Fibroblast of skin of left biceps (primary cell): ENCODE data around the gene FHOD3.
"Not testable (repeated sequence)": the region's sequence is repeated elsewhere in the genome, so short reads cannot be mapped to it uniquely, and the experiment has no call there.

Source experiments
- DNase-seq, 2 experiments: peaks; one replicate each; pipeline ENCODE4 v3.0.0-alpha.2; 2013; ENCODE audit warnings: low read depth in 2 of 2

The FHOD3 gene

DNA sequence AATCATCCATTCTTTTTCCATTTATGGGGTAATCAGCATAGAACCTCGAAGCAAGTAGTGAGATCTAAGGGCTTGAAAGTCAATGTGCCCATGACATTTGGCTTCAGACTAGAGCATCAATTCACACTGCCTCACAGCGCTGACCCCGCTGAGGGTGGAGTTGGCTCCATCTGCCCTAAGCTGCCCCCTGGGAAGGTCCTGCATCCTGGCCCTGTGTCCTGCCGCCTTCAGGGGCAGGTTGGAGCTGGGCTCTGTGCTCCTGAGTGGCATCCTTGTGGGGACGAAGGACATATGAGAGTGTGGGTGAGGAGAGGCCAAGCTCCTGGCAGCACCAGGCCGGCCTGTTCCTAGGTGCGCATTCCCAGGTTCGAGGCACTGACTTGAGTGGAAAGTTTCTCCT lies 249.4 kb downstream of the FHOD3 start:
- DNase-seq, result no peak

DNA sequence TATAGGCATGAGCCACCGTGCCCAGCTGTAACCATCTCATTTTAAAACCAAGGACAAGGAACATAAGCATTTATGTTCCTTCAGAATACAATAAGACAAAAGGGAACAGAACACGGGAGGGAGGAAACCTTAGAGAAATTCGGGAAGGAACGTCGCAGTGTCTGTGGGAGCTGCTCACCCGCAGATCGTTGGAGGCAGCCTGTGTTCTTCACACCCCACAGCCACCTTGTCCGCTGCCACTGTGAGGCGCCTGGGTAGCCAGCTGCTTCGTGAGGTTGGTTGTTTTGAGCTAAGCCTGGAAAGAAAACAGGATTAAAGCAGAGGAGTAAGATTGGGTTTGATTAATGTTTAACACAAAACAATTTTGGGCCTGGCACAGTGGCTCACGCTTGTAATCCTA lies 250.0 kb downstream of the FHOD3 start:
- DNase-seq, result no peak

DNA sequence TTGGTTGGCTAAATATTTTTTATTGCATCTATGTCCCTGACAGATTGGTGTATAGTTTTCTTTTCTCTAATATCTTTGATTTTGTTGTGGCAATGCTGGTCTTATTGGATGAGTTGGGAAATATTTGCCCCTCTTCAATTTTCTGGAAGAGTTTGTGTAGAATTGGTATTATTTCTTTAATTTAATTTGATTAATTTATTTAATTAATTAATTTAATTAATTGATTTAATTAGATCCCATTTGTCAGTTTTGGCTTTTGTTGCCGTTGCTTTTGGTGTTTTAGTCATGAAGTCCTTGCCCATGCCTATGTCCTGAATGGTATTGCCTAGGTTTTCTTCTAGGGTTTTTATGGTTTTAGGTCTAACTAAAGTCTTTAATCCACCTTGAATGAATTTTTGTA lies 253.8 kb downstream of the FHOD3 start:
- not testable (repeated sequence) for DNase-seq

DNA sequence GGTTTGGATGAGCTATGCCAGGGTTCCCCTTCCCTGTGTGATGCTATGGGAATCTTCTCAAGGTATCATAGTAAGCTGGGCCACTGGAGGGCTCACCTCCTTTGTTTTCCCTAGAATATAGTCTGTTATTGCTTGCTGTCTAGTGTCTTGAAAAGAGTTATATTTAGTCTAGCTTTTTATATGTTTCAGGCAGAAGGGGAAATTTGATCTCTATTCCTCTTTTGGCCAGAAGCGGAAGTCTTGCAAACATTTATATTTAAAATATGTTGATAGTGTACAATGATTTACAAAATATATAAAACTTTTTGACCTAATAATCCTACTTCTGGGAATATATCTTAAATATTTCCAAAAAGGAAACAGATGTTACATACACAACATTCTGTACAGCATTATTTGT lies 260.7 kb downstream of the FHOD3 start:
- DNase-seq, result no peak

DNA sequence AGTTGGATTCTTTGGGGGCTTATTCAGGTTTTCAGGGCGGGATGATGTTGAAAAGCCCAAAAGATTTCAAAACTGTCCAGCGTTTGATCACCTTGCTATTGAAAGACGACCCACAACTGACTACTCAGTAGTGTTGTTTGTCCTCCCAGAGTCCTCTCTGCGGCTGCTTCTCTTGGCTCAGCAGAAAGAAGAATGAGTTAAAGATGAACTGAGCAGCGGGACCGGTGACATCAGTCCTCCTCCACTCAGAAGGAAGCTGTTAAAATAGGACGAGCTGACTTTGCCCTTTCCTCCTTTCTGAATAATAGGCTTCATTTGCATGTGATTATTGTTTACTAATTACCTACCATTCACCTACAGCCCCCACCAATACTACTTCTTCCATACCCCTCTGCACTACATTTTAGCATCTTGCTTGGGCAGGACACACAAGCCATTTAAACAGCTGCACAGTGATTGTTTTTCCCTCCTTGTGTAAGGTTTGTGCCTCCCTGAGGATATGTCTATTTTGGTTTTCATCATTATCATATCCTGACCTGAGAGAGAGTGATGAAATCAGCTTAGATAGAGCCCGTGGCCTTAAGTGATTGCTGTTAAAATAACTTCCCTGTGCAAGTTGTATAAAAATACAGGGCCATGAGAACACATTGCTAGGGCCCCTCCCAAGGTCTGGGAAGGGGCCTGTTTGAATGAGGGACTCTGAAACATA lies 261.8 kb downstream of the FHOD3 start:
- DNase-seq, result no peak

DNA sequence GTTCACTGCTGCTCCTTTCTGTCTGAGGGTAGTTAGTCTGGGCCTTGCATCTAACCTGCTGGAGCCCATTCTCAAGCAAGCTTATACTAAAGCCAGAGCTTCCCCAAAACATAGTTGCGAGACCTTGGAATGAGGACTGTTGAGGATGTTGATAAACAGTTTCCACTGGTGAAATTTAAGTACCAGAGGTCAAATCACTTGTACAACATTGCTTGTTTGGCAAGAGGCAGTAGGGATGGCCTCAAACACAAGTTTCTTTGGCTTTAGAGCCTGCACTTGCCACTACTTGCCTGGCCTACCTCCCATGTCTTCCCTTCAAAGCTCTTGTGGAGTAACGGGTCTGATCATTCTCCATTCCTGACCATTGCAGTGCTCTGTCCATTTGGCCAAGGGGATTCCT lies 262.7 kb downstream of the FHOD3 start:
- no peak for DNase-seq

DNA sequence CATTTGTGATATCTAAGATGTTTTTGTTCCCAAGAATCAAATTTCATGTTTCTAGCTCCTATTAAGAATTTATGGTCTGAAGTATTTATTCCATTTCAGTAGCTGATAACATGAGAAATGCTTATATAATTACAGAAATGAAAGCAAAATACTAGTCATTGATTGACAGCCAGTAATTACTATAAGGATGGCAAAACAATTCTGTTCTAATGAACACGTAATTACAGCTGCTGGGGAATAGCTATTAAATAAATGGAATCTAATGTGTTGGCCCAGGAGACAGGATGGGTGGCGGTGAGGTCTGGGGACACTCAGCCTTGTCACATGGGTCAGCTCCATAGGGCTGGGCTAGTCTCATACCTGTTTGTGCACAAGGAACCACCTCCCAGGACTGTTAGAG lies 263.5 kb downstream of the FHOD3 start:
- DNase-seq, result no peak

DNA sequence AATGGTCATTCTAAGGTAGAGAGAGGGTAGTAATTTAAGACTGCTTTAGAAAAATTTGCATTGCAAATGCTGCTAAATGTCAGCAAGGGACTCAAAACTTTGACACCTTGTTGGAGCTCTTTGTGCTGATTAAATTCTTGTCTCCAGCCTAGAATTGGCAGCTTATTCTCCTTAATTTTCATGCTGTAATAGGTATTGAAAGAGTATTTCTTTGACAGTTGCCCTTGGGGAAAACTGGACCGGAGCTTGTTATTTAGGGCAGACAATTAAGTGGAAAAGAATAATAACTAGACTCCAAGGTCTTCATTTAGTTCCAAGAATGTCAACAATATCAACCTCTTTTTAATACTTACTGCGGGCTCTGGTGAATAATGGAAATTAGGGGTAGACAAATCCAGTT lies 267.3 kb downstream of the FHOD3 start:
- no peak for DNase-seq

DNA sequence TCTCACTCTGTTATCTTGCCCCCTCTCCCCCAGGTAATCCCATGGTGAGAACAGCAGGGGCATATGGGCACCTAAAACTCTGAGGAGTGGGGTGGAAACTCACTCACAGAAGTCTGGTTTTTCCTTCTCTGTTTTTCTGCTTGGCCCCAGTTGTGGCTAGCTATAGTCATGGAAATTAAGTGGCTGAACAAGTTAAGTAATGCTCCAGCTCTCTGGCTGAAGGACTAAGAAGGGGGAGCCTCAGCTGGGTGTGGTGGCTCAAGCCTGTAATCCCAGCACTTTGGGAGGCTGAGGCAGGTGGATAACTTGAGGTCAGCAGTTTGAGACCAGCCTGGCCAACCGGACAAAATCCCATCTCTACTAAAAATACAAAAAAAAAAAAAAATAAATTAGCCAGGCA lies 270.3 kb downstream of the FHOD3 start:
- no peak for DNase-seq

DNA sequence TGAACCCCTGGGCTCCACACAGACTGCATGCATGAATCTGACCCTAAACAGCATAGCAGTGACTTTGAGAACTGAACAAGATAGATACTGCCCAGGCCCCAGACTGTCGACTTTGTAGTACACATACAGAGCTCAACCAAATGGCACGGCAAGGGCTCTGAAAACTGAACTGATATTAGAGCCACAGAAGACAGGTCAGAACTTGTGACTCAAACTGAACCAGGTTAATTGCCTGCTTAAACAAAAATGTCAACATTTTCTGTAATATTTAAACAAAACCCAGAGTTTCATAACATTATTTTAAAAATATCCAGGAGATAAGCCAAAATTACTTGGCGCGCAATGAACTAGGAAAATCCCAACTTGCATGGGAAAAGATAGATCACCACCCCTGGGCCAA lies 271.0 kb downstream of the FHOD3 start:
- no peak for DNase-seq

DNA sequence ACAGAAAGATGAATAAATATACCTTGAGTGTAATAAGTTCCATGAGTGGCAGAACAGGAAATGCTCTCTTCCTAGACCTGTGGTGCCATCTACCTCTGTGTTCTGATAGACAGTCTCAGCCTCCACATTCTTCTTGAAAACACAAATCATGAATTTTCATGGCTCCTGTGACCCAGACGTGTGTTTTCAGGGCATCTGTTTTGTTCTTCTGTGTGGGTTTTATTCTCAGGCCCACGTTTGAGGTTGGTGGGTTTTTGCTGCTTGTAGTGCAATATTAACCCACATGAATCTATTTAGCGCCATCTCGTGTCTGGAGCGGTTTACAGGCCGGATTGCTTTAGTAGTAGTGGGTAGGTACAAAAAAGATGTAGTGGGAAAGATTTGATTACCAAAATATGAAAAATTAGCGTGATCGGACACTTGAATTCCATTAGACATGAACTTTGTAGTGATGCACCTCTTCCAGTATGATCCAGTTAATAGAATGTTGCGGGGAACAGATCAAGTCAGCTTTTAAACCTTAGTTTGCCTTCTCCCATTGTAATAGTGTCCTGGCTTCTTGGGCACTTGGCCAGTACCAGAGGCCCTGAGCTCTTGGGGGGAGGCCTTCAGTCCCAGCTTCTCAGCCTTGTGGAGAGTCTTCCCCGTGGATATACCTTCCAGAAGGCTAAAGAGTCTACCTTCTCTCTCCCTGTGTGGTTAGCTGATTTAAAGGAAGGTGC lies 274.8 kb downstream of the FHOD3 start:
- peak; percentile 25 to 36 for DNase-seq

DNA sequence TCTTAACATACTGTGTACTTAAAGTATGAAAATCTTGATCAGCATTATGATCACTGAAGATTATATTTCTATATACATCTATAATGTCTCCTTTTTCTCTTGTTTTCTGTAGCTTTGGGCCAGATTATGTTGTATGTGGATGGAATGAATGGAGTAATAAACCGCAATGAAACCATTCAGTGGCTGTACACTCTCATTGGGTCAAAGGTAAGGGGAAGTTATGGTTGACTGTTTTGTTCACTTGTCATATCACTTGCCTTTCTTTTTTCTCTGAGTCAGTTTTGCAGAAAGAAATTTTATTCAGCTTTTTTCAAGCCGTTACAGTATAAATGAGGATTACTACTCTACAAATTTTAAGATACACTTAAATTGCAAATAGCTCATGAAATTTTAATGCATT lies 278.8 kb downstream of the FHOD3 start:
- no peak for DNase-seq

DNA sequence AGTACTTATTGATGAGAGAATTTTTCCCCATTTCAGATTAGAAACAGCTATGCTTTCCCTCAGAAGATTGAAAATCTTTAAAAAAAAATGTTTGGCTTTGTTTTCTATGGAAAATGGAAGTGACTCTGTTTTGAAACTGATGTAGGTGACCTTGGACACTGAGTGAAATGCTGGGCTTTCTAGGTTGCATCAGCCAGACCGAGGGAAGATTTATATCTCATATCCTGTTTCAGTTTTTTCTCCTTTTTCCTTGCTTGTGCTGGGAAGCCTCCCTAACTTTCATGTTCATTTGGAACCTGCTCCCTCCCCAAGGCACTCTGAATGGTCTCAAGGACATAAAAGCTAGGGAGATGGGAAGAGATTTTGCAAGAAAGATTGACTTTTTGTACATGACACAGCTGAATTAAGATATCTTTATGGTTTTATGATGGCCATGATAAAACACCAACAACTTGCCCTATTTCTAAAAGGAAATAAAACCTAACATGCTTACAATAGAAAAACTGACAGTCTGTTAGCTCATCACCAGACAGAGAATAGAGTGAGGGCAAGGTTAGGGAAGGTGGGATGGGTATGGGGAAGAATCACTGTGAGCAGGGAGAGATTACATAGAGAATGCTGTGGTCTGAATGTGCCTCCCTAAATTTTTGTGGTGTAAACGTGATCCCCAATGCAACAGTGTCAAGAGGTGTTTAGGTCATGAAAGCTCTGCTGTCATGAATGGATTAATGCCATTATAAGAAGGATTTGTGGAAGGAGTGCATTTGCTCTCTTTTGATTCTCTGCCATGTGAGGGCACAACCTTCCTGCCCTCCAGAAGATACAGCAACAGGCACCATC lies 281.6 kb downstream of the FHOD3 start:
- peak; percentile 36 to 40 for DNase-seq

DNA sequence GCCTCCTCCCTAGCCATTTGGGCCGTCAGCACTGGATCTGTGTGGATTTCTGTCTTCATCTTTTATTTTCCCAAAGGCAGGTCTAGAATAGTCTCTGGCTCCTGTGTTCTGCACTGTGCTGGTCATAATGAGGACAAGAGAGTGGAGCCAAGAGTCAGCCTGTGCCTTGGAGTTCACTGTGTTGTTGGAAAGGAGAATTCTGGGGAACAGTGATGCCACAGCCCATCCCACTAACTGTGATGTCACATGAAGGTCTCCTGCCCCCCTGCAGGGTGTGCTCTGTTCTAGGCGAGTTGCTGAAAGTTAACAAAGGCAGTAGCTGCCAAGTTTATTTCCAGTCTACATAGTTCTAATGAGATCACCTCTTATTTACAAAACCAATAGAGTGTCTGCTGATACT lies 282.8 kb downstream of the FHOD3 start:
- DNase-seq, result peak; percentile 47 to 48

DNA sequence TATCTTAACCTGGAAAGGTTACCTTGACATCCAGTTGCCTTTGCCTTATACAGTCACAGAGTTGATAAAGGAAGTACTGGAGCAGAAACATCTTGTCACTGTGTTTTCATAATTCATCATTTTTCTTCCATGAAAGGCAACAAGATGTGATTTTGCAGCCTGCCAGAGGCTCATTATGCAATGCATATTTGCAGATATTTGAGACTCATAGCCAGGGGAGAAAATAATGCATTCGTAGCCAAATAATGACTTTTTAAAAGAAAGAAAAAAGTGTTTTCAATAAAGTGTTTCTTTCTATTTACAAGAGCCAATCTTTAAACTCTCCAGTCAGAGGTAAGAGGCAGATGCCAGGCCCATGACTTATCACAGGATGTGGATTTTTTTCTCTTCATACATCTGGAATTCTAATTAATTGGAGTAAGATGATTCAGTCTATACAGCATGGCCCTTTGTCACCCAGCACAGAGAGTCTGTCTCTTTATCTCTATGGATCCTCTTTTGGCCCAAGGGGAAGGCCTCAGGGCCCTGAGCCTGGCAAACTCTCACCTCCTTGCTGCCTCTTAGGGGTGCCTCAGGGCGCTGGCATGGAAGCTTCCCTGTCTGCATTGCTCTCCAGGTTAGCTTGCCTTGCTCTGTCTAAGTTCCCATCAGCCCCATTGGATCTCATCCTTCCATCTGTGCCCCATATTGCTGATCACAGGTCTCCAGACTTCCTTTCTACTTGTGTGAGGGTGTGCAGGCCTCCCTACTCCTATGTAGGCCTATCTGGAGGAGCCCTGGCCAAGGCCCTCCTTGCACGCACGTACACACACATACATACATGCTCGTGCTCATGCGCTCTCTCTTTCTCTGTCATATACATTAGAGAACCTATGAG lies 283.6 kb downstream of the FHOD3 start:
- DNase-seq, result peak; percentile 76 to 82

DNA sequence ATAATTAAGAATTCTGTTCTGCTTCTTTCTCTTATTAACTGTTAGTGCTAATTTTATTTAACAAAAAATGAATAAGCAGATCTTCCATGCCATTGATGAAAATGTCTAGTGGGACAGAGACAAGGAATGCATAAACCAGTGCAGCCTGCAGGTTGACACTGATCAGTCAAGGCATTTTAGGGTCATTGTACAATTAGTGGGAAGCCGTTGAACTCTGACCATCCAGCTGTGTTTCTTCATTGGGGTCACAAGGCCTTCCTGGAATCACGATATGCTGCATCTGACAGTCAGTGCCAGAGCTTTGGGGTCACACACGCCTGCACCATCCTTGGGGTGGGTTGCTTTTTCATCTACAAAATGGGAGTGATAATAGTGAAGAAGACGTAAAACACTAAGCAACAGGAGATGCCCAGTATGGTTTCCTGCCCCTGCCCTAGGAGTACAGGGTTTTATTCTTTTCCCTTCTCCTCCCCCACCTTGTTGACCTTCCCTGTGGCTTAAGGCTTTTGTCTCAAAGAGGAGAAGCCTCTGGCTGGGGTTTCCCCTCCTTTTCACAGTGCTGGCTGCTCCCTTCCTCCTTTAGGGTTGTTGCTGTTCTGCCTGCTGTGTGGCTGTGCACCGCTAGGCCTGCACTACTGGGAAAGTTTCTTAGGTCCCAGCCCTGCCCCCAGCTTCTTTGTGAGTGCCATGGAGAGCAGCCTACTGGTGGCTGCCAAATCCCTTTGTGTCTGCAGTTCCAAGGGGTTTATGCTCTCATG lies 285.7 kb downstream of the FHOD3 start:
- DNase-seq, result no peak

DNA sequence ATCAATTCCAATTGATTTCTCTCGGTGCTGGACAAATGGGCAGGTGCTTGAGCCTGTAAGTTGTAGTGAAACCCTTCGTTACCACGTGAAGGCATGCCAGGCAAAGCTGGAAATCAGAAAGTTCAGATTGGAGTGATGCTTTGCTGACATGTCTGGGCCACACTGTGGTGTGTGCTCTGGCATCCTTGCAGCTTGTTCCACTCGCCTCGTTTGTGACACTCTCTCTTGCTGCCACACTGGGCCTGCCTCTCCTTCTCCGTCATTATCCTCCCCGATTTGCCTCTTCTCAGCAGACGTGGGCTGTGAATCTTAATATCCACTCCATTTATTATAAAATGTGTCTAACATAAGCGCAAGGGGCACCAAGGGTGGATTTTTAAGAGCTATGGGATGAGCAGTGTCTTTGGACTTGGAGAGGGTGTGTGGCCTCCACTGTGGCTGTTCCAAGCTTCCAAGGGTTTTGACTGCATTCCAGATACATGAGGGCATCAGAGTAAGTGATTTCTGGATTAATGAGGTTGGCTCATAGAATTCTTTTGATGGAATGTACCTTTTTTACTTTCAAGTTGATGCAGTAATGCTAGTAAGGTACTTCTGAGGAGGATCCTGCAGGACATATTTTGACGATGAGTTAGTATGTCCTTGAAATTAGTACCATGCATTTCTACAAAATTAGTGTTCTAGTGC lies 292.5 kb downstream of the FHOD3 start:
- peak in 1 of 2 experiments; percentile 24 for DNase-seq

DNA sequence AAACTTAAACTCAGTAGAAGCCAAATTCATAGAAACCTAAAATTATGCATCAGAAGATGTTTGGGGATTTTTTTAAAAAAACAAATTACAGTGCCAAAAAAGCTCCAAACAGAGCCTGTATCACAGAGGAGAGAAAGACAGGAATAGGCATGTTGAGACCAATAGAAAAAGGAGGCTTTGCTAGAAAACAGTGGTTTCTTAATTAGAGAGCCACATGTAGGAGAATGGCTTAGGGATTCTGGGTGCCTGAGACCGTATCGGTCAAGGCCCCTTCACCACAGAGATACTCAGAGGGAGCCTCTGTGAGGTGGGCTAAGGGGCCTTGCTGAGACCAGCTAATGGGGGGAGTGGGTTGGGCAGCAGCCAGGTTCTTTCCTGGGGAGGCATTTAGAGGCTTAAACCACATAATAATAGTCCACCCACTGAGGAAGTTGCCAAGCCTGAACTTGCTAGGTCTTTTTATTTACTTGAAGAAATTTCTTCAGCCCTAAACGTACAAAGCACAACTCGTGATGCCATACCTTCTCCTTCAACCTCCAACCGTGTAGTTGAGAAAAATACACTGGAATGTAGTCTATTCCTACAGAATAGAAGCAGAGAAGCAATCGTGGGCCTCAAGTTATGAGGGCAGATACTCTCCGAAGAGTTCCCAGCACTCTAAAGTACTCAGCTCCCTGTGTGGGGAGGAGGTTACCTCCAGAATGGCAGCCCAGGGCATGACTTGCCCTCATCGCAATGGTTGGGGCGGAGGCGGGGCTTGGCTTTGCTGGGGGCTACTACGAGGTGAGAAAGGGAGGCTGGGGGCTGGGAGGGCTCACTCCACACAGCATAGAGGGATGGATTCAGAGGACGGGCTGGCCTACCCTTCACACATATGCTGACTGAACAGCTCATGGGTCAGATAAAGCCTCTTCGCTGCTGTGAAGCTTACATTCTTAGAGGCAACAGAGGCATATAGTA lies 293.4 kb downstream of the FHOD3 start:
- DNase-seq, result no peak

DNA sequence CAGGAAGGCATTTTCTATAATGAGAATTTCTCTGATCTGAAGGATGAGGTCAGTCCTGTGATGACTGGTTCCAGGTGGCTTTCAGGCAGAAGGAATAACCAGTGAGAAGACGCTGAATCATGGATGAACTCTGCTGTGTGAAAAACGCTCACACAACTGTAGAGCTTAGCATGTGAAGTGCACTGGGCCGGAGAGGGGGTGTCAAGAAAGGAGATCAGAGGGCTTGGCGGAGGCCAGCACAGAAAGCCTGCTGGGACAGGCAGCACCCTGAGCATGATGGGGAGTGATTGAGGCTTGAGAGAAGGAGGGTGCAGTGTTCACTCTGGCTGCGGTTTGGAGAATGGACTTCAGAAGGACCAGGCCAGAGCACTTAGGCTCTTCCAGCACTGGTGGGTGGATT lies 294.8 kb downstream of the FHOD3 start:
- DNase-seq, result no peak
